Body of pancreas (tissue), 4 donors: ENCODE measurements around the gene DTWD2. TPM values are rescaled to one million over a fixed set of nuclear protein-coding genes. Genes with fewer than 3 reads are reported as not detected.
"Not testable (repeated sequence)": the region's sequence is repeated elsewhere in the genome, so short reads cannot be mapped to it uniquely, and the experiment has no call there.

Source experiments
- ATAC-seq: fragments of 150-250 bp; one replicate; pipeline ENCODE4 v1.9.1; 2016
- DNase-seq, 4 donors: peaks; one replicate each; pipeline ENCODE4 v3.0.0-alpha.2; 2019
- H3K27ac ChIP-seq, 4 donors: fragments of 200-600 bp; sonication (generic); 1 replicate in 3 of 4; 2 replicates in 1 of 4; pipeline versions ENCODE4 v1.5.1 to v1.6.1; 2016 to 2019; ENCODE audit warnings: mild to moderate bottlenecking in 1 of 4, mixed read lengths in 1 of 4, moderate library complexity in 1 of 4
- H3K27me3 ChIP-seq, 2 donors: fragments of 200-600 bp; sonication (generic); one replicate each; pipeline ENCODE4 v1.6.0; 2016; ENCODE audit warnings: mild to moderate bottlenecking in 1 of 2
- H3K36me3 ChIP-seq, 2 donors: fragments of 200-600 bp; sonication (generic); replicated peaks in 1 of 2; 2 replicates each; pipeline ENCODE4 v1.5.1; 2016; ENCODE audit warnings: low read depth in 2 of 2; ENCODE audit not compliant: insufficient read depth in 1 of 2
- H3K4me1 ChIP-seq: fragments of 200-600 bp; sonication (generic); one replicate; pipeline ENCODE4 v1.6.0; 2016
- H3K4me3 ChIP-seq, 2 donors: fragments of 200-600 bp; sonication (generic); 1 replicate in 1 of 2; 2 replicates in 1 of 2; pipeline ENCODE4 v1.5.1; 2016 to 2019
- H3K9me3 ChIP-seq, 3 donors: fragments of 200-600 bp; sonication (generic); 1 replicate in 2 of 3; 2 replicates in 1 of 3; pipeline ENCODE4 v1.5.1; 2016
- CTCF ChIP-seq, 7 experiments: fragments of 450-650 bp in 4 of 7; fragments of 200-600 bp in 3 of 7; sonication (generic) in 3 of 7; IDR thresholded peaks; one replicate each; pipeline ENCODE4 v1.5.1; 2016 to 2019; ENCODE audit warnings: antibody characterized with exemption in 7 of 7
- POLR2A ChIP-seq, 3 donors: fragments of 450-650 bp; IDR thresholded peaks; one replicate each; pipeline ENCODE4 v1.6.1; 2016; ENCODE audit warnings: antibody characterized with exemption in 3 of 3, mild to moderate bottlenecking in 2 of 3
- WGBS, 2 donors: methylation state at CpG; one replicate each; pipeline ENCODE4 v1.1.5; 2017; 5-methylcytosine and 5-hydroxymethylcytosine counted together
- intact Hi-C: fragments of 100-400 bp; cut with DNase I; formaldehyde crosslinking; loops from one replicate; pipeline ENCODE4 v1.15.1; 2023
- total RNA-seq, 2 donors: library from RNA; depleted of rRNA; stranded (reverse); fragments of >200 nt; gene quantifications; one replicate each; pipeline ENCODE4 v1.1.0, GENCODE V29; 2016

The DTWD2 gene
- total RNA-seq, 2 donors from 2014 or later = 7.5 to 29.7 TPM

- intact Hi-C loops = no loop called here
- H3K27me3 ChIP-seq = no peaks in the 10 kb centered on the region
- ATAC-seq = no peak
- no peak overlapping the region for H3K27ac ChIP-seq
- no peak for TF ChIP-seq CTCF (IDR thresholded peaks at IDR 0.05)
- H3K4me1 ChIP-seq = peaks cover 17% of the 10 kb centered on the region
- H3K36me3 ChIP-seq = no peaks in the 10 kb centered on the region
- no peak overlapping the region for H3K4me3 ChIP-seq
- H3K9me3 ChIP-seq = no peaks in the 10 kb centered on the region
- no peak for DNase-seq
Measured at GRCh38 chr5:118963169-118963568, 25.2 kb downstream of the DTWD2 start.

GRCh38 chr5:118960557-118960956 lies 27.8 kb downstream of the DTWD2 start:
- Histone ChIP-seq H3K4me3 (no peak overlapping the region), H3K36me3 (no peaks in the 10 kb centered on the region), H3K27ac (no peak overlapping the region), H3K27me3 (no peaks in the 10 kb centered on the region), H3K9me3 (no peaks in the 10 kb centered on the region), H3K4me1 (peaks cover 7% of the 10 kb centered on the region)
- ATAC-seq (no peak), DNase-seq (no peak)
- intact Hi-C loops = no loop called here
- WGBS, 2 donors = 86 to 88% methylated on average over 1 of the region's 1 CpG
- TF ChIP-seq POLR2A (IDR thresholded peaks at IDR 0.05) (no peak), CTCF (IDR thresholded peaks at IDR 0.05) (no peak)

- no peaks in the 10 kb centered on the region for H3K9me3 ChIP-seq
- no peak overlapping the region for H3K27ac ChIP-seq
- ATAC-seq (no peak), DNase-seq (no peak)
- intact Hi-C loops = no loop called here
- no peaks in the 10 kb centered on the region for H3K36me3 ChIP-seq
- TF ChIP-seq POLR2A (IDR thresholded peaks at IDR 0.05) (no peak), CTCF (IDR thresholded peaks at IDR 0.05) (peak in 6 of 7 experiments; percentile 16 to 48 (median 40))
- H3K4me3 ChIP-seq = no peak overlapping the region
- no peaks in the 10 kb centered on the region for H3K27me3 ChIP-seq
- H3K4me1 ChIP-seq = peaks cover 7% of the 10 kb centered on the region
- WGBS, 2 donors = 25 to 27% methylated on average over 2 of the region's 2 CpGs
Measured at GRCh38 chr5:118956727-118957126, 31.6 kb downstream of the DTWD2 start.

GRCh38 chr5:118953652-118954005 lies 34.7 kb downstream of the DTWD2 start:
- ATAC-seq (peak; percentile 40), DNase-seq (no peak)
- no peaks in the 10 kb centered on the region for H3K27me3 ChIP-seq
- peaks cover 7% of the 10 kb centered on the region for H3K4me1 ChIP-seq
- no peaks in the 10 kb centered on the region for H3K9me3 ChIP-seq
- H3K27ac ChIP-seq = no peak overlapping the region
- no peaks in the 10 kb centered on the region for H3K36me3 ChIP-seq
- intact Hi-C loops = no loop called here
- no peak overlapping the region for H3K4me3 ChIP-seq
- TF ChIP-seq POLR2A (IDR thresholded peaks at IDR 0.05) (no peak), CTCF (IDR thresholded peaks at IDR 0.05) (no peak)

GRCh38 chr5:118952992-118953651 lies 35.2 kb downstream of the DTWD2 start:
- H3K9me3 ChIP-seq = no peaks in the 10 kb centered on the region
- DNase-seq (no peak), ATAC-seq (peak; percentile 15)
- 60 to 72% methylated on average over 2 of the region's 2 CpGs for WGBS, 2 donors
- intact Hi-C loops = no loop called here
- H3K36me3 ChIP-seq = no peaks in the 10 kb centered on the region
- no peak overlapping the region for H3K27ac ChIP-seq
- H3K4me3 ChIP-seq = no peak overlapping the region
- no peak for TF ChIP-seq CTCF (IDR thresholded peaks at IDR 0.05)
- no peak for TF ChIP-seq POLR2A (IDR thresholded peaks at IDR 0.05)
- peaks cover 7% of the 10 kb centered on the region for H3K4me1 ChIP-seq
- no peaks in the 10 kb centered on the region for H3K27me3 ChIP-seq

- H3K27ac ChIP-seq, H3K36me3 ChIP-seq, DNase-seq, H3K27me3 ChIP-seq, H3K4me1 ChIP-seq, H3K4me3 ChIP-seq, intact Hi-C loops, H3K9me3 ChIP-seq, ATAC-seq: not testable (repeated sequence)
- WGBS, 2 donors = 94 to 95% methylated on average over 4 of the region's 4 CpGs
Measured at GRCh38 chr5:118952306-118952705, 36.0 kb downstream of the DTWD2 start.

- H3K4me1 ChIP-seq, DNase-seq, H3K36me3 ChIP-seq, H3K9me3 ChIP-seq, H3K27ac ChIP-seq, H3K27me3 ChIP-seq, H3K4me3 ChIP-seq, ATAC-seq, intact Hi-C loops: not testable (repeated sequence)
- 93 to 97% methylated on average over 9 of the region's 9 CpGs for WGBS, 2 donors
Measured at GRCh38 chr5:118950354-118950753, 38.0 kb downstream of the DTWD2 start.
